GM18870 (cell line): ENCODE results near the gene GMDS.
A peak's percentile ranks its signal among the peaks of the same experiment; 100 is the strongest.

Experiments
- ATAC-seq: cut with Tn5 transposase; IDR thresholded peaks from one replicate; pipeline ENCODE4 v1.9.1; 2021; ENCODE audit warnings: moderate library complexity; ENCODE audit not compliant: unreplicated experiment

The GMDS gene

DNA sequence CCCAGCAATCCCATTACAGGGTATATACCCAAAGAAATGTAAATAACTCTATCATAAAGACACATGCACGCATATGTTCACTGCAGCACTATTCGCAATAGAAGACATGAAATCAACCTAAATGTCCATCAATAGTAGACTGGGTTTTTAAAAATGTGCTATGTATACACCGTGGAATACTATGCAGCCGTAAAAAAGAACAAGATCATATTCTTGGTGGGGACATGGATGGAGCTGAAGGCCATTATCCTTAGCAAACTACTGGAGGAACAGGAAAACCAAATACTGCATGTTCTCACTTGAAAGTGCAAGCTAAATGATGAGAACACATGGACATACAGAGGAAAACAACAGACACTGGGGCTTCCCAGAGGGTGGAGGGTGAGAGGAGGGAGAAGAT is 201.2 kb downstream of the GMDS start:
- ATAC-seq, result no peak

DNA sequence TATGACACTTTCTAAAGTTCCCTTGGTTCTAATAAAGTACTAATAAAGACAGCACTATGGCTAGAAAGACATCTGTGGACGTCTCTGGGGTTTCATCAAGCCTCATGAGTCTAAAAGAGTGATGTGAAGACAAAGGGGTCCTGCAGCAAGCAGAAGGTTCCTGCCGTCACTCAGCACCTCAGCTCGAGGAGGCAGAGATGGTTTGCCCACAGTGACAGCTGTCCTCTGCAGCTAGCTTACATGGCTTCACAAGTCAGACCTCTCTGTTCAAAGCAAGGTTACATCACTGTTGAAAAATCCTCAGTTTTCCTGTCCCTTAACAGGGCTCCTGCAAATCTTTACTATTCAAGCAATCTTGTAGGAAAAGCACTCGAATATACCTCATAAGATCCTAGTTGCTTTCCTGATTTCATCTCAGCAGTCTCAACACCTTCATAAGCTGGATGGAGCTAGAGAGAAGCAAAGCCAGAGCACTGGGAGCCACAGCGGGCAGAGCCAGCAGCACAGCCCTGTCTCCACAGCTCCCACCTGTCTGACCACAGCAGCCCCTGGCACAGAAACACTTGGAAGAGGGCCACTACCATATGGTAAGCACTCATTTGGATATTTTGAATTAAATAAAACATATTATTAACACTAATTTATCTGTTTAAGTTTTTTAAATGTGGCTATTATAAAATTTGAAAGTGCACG is 202.3 kb downstream of the GMDS start:
- no peak for ATAC-seq

DNA sequence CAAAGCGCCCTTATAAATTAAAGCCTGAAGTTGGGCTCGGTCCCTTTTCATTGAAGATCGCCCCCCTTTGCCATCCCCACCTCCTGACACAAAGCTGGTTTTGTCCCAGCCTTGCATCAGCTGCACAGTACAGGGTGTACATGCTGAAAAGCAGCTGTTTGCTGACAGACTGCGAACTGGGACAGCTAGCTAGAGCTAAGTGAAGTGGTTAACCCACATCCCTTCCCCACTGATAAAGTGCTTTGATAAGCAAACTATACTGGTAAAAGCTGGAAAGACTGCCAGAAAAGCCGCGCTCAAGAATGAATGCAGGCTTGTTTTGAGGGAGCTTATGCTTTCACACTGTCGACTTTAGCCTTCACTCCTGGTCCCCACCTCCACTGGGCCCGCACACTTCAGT is 207.3 kb downstream of the GMDS start:
- ATAC-seq, result no peak

DNA sequence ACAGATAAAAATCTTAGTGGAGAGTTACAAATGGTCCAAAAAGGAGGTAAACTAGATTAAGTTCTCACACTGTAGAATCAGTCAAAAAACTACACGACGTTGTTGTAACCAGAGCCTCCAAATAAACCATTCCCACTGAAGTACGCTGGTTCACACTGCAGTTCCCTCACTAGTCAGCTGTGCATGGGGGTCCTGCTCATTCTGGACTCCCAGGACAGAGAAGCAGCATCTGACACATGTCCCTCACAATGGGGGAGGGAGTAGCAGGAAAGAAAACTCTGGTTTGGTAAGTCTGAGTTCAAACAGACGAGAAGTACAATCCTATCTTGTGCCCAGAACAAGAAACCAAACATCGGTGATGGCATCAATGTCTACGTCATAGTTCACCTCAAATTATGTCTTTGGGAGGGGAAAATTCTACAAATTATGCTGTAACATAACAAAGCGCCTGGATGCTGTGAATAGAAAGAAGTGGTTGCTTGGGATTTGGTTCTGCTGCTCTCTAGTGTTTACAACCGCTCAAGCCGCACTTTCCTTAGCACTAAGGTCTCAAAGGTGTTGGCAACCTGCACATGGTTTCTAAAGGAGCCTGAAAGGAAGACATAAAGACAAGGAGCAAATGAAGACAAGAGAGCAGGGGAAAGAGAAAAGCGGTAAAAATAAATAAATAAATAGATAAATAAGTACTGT is 208.0 kb downstream of the GMDS start:
- no peak for ATAC-seq

DNA sequence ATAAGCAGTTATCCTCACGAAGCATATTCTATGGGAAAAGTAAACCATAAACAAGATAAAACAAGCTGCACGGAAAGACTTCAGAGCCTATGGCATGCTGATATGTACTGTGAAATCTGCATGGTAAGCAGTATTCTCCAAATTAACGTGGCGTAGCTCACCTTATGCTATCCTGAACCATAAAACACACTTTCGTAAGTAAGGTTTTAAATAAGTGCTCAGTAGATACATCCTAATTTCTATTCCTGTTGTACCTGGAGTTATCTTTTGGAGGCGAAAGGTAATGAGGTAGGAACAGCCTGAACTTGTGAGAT is 208.7 kb downstream of the GMDS start:
- no peak for ATAC-seq

DNA sequence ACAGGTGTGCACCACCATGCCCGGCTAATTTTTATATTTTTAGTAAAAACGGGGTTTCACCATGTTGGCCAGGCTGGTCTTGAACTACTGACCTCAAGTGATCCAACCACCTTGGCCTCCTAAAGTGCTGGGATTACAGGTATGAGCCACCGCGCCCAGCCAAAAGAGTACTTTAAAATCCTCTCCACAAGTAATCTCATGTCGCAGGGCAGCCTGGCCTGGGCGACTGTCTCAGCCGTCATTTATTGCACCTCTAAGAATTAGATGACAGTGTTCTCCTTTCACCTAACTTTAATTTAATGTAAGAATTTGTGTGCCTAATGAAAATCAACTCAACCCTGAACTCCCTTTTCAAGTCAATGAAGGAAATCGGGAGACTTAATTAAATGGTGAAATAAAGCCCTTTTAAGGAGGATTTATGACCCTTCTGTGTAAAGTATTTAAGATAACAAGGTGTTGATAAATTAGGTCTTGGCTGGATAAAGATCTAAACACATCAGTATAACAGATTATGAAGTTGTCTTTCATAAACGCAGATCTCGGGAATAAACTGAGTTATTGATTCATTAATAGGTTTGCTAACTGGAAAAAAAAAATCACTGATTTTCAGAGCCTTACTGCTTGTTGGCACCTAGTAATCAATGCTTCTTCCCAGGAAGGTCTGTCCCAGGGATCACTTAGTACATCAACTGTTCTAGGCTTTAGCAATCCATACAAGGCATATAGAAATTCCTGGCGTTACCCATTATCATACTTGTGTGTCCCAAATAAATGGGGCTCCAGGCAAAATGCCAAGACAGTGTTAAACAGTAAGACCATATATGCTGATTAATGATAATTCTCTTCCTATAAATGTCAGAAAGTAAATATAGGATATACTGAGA is 209.3 kb downstream of the GMDS start:
- no peak for ATAC-seq

DNA sequence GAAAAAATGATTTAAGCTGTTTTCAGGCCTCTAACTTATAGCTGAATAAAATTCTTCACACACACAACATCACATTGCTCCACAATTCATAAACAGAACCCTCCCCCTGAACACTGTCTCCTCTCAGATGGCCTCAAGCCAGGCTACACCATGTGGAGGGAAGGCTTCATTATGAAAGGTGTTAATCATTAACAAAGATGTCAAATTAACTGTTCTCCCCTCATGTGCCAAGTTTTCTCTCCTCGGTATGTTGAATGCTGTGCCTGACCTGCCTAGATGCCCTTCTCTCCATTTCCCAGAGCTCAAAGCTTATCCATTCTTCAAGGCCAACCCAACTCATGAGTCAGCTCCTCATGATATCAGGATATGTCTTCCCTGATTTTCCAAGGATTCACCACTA is 210.4 kb downstream of the GMDS start:
- ATAC-seq, result no peak

DNA sequence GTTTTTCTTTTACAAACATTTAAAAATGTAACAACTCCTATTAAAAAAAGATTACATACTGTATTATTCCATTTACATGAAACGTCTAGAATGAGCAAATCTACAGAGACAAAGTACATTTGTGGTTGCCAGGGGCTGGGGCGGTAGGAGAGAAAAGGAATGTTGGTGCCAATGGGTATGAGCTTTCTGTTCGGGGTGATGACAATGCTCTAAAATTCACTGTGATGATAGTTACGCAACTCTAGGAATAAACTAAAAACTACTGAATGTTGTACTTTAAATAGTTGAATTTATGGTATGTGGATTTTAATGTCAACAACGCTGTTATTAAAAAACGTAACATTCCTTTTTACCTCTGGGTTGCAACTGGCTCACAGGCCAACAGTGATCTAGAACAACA is 211.1 kb downstream of the GMDS start:
- no peak for ATAC-seq

DNA sequence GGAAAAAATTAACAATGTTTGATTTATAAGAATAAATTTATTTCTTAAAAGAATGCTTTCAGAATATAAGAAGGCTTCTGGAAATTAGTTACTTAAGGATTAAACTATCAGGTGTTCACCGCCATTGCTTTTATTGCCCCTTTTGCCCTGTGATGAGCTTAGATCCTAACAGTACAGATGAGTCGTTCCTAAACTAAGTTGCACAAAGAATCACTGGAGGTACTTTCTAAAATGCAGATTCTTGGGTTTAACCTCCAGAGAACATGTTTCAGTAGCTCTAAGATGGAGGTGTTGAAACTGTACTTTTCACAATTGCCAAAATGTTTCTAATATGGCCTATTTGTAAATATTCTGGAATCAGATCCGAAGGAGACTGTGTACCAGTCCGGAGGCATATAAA is 211.9 kb downstream of the GMDS start:
- ATAC-seq, result no peak

DNA sequence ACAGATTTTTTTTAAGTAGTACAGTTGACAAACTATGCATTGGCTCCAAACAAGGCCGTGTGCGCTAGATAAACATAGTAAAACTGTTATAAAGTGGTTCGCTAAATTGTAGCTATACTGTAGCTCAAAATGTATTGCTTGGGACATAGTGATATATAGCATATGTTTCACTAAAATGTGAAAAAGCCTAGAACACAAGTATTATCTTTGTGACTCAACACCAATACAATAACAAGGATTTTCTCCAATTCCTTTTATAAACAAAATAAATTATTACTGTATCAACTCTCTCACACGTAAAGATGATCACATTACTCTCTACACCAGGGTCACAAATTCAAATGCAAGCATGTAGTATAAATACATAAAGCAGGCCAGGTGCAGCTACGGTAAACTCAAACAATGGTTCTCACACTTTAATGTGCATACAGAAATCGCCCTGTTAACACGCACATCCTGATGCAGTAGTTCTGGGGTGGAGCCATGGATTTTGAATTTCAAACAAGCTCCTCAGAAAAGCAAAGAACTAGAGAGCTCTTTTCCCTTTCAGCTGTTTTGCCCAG is 214.6 kb downstream of the GMDS start:
- no peak for ATAC-seq

DNA sequence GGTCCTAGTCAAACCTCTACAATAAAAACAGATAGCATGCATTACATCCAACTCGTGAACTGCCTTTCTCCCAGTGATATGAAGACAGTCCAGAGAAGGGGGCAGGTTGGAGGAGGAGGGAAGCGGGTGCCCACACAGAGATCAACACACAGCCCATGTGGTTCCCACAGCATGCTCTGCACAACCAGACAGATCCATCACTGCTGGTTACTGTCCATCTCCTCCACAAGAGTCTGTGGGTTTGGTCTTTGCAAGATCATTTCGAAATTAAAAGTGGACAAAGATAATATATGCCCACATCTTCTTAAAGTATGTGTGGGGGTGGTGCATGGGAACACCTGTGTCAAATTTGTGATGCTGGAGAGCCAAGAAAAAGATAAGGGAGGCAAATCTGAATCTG is 215.5 kb downstream of the GMDS start:
- no peak for ATAC-seq

DNA sequence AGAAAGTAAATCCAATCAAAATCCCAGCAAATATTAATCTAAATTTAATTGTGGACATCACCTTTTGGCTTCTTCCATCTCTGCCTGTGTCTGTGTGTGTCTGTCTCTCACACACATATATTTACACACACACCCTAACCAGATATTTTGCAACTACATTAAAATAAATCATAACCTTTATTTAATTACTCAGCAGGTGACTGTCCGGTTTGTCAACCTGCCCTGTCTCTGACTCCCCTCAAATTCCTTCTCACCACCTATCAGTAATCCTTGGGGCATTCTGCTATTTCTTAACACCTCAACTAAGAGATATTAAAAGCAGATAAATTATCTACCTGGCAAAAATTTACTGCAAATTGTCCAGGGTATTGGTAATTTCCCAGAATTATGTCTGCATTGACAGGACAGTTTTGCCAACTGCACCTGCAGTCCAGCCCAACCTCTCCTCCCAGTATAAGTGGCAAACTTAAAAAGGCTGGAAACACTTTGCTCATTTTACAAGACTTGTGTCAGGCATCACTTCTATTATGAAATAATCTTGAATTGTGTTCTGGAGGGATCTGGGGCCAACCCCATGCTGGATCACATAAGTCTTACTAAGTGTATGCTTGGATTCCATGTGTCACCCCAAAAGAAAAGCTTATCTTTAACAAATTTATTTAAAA is 216.1 kb downstream of the GMDS start:
- no peak for ATAC-seq

DNA sequence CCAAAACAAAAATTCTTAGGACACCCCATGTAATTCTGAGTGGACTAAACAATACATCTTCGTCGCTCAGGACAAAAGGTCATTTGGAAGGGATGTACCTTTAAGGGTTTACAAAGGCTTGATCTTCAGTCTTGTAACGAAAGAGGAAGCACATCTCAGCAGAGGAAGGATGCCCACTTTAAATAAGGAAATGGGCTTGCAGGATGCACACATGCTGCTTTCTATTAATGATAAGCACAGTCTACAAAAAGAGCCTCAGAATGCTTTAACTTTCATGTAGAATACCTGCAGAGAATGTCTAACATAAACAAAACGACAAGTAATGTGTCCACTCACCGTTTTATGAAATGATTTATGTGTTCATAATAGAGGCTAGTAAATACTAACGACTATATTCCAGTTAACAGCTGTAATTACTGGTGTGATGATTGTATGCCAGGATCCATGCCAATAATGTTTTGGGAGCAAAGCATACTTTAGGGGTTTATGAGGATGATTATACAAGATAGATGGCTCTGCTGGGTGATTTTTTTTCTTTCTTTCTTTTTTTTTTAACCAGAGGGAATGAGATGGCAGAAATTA is 216.9 kb downstream of the GMDS start:
- ATAC-seq, result peak; percentile 65

DNA sequence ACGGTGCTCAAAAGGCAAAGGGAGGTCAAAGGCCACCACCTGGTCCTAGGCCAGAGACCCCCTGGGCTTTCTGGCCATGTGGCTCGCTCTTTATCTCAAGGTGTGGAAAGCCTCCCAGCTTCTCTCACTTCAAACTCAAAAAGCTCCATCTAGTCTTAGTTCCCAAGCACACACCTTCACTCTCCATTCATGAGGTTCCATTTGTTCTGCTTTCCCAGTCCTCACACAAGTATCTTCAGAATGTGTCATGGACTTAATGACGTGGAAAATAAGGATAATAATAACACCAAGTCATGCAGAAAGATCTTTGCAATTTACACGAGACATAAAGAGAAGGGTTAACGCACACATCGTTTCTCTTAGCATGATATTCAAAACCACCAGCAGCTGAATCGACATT is 219.3 kb downstream of the GMDS start:
- no peak for ATAC-seq

DNA sequence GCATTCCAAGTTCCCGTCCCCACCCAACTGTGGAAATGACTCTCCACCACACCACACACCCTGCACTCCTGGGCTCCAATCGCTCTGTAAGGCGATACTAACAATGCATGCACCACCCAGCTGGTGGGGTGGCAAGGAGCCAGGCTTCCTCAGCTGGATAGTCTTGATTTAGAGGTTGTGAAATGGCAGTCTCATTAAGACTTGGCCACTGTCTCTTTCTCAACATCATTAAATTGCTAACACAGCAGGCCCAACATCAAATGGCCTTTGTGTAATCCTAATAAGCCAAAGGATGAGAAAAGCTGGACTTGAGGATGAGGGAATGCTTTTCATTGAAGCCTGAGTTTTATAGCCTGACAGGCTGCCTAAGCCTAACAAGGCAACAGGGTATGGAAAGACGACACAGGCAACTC is 223.7 kb downstream of the GMDS start:
- no peak for ATAC-seq

DNA sequence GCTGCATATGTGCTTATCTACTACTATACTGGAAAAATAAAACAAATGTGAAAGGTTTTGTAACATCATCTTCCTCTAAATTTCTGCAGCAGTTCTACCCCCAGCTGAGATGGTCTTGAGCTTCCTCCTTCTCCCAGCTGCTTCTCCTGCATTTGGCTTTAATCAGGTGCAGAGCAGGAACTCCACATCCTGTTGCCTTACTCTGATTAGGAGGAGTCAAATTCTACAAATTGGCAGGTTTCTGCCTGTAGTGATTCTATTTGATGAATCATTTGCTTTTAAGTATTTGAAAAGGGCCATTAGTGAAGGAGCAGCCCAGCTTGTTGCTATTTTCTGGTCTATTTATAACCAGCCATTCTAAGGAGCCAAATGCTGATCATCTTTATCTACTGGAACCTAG is 224.5 kb downstream of the GMDS start:
- ATAC-seq, result no peak

DNA sequence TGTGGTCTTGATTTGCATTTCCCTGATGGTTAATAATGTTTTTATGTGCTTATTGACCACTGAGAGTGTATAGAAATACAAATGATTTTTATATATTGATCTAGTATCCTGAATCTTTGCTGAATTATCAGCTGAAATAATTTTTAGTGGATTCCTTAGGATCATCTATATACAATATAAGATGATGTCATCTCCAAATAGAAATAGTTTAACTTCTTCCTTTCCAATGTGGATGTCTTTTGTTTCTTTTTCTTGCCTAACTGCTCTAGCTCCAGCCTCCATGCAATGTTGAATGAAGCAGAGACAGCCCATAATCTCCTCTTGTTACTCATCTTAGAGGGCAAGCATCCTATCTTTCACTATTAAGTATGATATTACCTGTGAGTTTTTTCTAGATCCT is 226.4 kb downstream of the GMDS start:
- no peak for ATAC-seq

DNA sequence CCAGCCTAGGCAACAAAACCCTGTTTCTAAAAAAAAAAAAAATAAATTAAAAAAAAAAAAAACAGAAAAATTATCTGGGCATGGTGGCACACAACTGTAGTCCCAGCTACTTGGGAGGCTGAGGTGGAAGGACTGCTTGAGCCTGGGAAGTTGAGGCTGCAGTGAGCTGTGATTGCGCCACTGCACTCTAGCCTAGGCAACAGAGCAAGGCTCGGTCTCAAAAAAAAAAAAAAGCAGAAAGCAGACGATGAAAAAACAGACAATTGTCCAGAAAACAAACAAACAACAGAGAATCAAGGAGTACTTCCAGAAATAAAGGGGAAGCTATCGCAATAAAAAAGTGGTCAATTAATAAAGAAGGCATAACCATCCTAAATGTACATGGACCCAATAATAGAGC is 229.4 kb downstream of the GMDS start:
- no peak for ATAC-seq

DNA sequence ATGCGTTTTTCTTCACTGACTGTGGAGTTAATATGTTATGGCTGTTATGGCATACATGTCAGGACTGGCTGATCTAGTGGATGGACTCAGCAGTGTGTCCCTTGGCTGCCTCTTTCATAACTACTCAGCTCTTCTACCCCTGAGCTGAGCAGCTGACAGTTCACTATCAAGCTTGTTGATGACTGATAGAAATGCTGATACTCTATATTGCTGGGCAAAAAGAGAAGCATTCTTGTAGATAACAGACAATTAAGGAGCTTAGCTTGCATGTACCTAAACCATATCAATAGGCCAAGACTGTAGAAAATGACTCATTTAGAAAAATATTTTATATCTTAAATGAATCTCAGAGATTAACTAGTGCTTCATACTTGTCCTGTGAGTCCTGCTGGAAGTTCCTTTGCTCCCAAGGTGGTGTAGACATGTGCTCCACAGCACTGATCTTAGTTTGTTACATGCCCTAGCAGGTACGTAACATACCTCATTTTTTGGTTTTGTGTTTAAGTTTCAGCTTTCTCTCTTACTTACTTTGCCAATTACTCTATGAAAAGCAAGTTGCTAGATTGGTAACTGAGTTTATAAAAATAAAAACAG is 236.9 kb downstream of the GMDS start:
- ATAC-seq, result no peak

DNA sequence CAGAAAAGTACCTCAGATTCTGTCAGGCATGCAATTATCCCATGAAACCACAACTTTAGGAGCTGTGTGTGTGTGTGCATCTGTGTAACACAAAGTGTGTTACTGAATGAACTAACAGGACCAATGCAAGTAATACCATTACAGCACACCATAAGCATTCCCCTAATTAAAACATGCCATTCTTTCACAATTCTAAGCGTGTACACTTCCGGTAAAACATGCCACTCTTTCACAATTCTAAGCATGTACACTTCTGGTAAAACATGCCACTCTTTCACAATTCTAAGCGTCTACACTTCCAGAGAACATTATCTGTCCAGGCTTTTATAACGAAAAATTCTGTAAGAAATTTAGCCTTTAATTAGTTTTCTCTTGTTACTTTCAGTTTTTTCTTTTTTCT is 238.2 kb downstream of the GMDS start:
- no peak for ATAC-seq

DNA sequence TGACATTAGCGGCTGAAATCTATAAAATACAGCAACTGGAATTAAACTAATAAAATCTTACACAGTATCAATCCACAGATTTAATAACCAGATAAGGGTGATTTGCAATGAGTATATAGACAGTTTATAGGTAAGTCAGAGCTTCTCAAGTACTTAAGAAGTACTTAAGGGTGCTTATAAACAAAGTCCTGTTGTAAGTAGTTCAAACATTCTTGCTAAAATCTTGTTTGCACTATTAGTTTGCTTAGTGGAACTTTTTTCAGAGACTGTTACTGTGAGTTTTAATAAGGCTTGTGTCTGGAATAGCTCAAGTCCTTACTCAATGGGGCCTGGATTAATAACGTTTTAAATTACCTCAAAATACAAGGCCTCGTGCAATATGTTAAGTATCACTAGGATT is 240.5 kb downstream of the GMDS start:
- no peak for ATAC-seq
